Activated T-cell treated with anti-CD3 and anti-CD28 coated beads, Interleukin-2, amount 50 U/mL, for 72 hours (primary cell): ENCODE data around the gene TFIP11. TPM values are rescaled to one million over a fixed set of nuclear protein-coding genes. Genes with fewer than 3 reads are reported as not detected.
A peak's percentile ranks its signal among the peaks of the same experiment; 100 is the strongest.

ENCODE experiments used
- ATAC-seq, 2 donors: fragments of 150-1000 bp; cut with Tn5 transposase; replicated peaks in 1 of 2; 2 replicates each; pipeline ENCODE4 v1.10.0; 2021; ENCODE audit warnings: moderate library complexity in 2 of 2, mild to moderate bottlenecking in 1 of 2
- DNase-seq, 2 donors: peaks; one replicate each; pipeline ENCODE4 v3.0.0; 2021 to 2022; ENCODE audit warnings: mixed read lengths in 1 of 2
- H3K27ac Mint-ChIP-seq: one replicate; pipeline ENCODE4 v1.8.0; 2022; ENCODE audit warnings: mild to moderate bottlenecking, moderate library complexity, mixed read lengths
- H3K27me3 Mint-ChIP-seq: one replicate; pipeline ENCODE4 v1.8.0; 2022; ENCODE audit warnings: low read depth, mixed read lengths
- H3K36me3 Mint-ChIP-seq, 2 donors: one replicate each; pipeline ENCODE4 v1.8.0; 2022; ENCODE audit warnings: mixed read lengths in 2 of 2, mild to moderate bottlenecking in 1 of 2; ENCODE audit not compliant: insufficient read depth in 2 of 2
- H3K4me1 Mint-ChIP-seq: one replicate; pipeline ENCODE4 v1.8.0; 2022; ENCODE audit warnings: low read depth, mixed read lengths
- H3K4me3 Mint-ChIP-seq, 2 donors: one replicate each; pipeline ENCODE4 v1.8.0; 2022; ENCODE audit warnings: mild to moderate bottlenecking in 2 of 2, mixed read lengths in 2 of 2, moderate library complexity in 2 of 2
- H3K9me3 Mint-ChIP-seq, 2 donors: one replicate each; pipeline ENCODE4 v1.8.0; 2022; ENCODE audit warnings: mixed read lengths in 2 of 2
- total RNA-seq, 2 donors: library from RNA; stranded (reverse); gene quantifications; one replicate each; pipeline ENCODE4 v1.2.3, GENCODE V29; 2022

The TFIP11 gene
- total RNA-seq, 2 donors from 2014 or later, result 47.0 to 62.5 TPM

DNA sequence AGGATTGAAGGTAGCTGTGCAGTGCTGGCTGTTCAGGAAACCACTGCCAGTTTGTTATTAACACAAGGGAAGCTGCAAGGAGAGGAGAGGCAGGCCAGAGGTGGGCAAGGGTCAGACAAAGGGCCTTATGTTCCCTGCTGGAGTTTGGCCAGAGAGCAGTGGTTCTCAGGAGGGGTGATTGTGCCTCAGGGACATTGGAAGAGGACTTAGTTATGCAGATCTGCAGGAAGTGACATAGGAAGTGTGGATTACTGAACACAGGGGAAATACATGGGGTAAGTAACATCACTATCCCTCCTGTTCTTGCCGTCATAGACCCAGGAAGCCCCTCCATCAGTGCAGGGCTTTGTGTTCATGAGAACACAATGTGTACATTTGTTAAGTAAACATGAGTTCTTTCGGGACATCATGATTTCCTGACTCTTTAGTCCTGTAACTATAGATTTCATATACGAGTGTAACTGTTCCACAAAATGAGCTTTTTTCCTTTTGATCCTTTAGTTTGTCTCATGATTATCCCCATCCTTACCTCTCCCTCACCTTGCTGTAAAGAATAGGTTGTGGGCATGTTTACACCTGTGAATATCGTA is 22.7 kb downstream of the TFIP11 start:
- peaks cover 7 to 25% of the 10 kb centered on the region in 2 donors for H3K36me3 Mint-ChIP-seq
- H3K27ac Mint-ChIP-seq, result peak overlapping the region; percentile 16
- ATAC-seq (no peak), DNase-seq (no peak)
- H3K4me1 Mint-ChIP-seq, result peaks cover 33% of the 10 kb centered on the region
- H3K4me3 Mint-ChIP-seq, result no peak overlapping the region
- no peaks in the 10 kb centered on the region for H3K9me3 Mint-ChIP-seq
- no peaks in the 10 kb centered on the region for H3K27me3 Mint-ChIP-seq

DNA sequence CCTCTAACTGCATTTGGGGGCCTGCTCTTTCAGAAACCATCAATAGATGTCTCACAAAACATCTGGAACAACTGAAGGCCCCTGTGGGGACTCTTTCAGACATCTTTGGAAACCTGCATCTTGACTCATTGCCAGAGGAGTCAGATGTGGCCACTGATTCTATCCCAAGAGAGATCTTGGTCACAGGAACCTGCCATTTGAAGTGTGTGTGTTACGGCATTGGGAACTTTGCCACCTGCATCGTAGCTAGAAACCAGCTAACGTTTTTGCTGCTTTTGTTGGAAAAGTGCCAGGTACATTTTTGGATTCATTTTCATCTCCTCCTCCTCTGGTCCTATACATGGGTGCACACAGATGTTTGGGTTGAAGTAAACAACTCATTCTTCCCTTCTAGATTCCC is 24.3 kb downstream of the TFIP11 start:
- peaks cover 1 to 19% of the 10 kb centered on the region in 2 donors for H3K36me3 Mint-ChIP-seq
- H3K4me1 Mint-ChIP-seq, result peaks cover 31% of the 10 kb centered on the region
- no peaks in the 10 kb centered on the region for H3K9me3 Mint-ChIP-seq
- DNase-seq (no peak), ATAC-seq (no peak)
- peak overlapping the region; percentile 16 for H3K27ac Mint-ChIP-seq
- no peak overlapping the region for H3K4me3 Mint-ChIP-seq
- H3K27me3 Mint-ChIP-seq, result no peaks in the 10 kb centered on the region

DNA sequence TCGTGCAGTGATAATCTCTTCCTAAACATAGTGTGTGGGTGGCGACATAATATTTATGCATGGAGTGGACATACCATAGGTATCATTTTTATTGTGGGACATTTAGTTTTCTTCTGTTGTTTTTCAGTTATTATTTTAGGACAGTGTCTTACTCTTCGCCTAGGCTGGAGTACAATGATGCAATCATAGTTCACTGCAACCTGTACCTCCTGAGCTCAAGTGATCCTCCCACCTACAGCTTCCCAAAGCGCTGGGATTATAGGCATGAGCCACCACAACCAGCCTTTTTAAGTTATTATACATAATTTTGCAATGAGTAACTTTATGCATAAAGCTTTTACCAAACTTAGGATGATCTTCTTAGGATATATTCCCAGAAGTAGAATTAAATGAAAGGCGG is 25.9 kb downstream of the TFIP11 start:
- H3K27ac Mint-ChIP-seq, result peak overlapping the region; percentile 93
- ATAC-seq (no peak), DNase-seq (no peak)
- peaks cover 47% of the 10 kb centered on the region for H3K4me1 Mint-ChIP-seq
- H3K9me3 Mint-ChIP-seq, result no peaks in the 10 kb centered on the region
- H3K4me3 Mint-ChIP-seq, result peak overlapping the region in 1 of 2 donors; percentile 68
- H3K27me3 Mint-ChIP-seq, result no peaks in the 10 kb centered on the region
- peaks cover 1 to 15% of the 10 kb centered on the region in 2 donors for H3K36me3 Mint-ChIP-seq

DNA sequence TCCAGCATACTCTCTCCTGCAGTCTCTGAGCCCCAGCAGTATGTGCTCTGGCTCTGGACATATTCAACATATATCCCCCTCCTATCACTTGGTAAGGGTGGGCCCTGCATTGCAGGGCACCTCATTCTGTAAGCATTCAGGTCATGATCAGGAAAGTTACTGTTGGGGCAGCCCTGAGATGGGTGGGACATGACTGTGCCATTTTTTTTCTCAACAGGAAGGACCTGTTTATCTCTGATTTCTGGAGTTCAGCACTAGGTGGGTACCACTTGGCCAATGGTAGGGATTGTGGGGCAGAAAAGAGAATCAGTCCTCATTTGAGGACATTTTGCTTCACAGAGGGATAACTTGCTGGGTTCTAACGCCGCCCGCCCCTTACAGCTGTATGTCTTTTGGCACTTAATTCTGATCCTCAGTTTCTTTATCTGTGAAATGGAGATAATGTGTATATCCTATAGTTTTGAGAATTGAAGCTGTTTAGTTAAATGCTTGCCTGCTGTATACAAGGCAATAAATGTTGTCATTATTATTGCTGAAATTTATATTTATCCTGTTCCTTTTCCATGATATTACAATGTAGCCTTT is 26.4 kb downstream of the TFIP11 start:
- Mint-ChIP-seq H3K27me3 (no peaks in the 10 kb centered on the region), H3K4me1 (peaks cover 52% of the 10 kb centered on the region), H3K36me3 (peaks cover 1 to 11% of the 10 kb centered on the region in 2 donors), H3K9me3 (no peaks in the 10 kb centered on the region), H3K27ac (peak overlapping the region; percentile 93), H3K4me3 (peak overlapping the region; percentile 90 to 95)
- ATAC-seq (no peak), DNase-seq (no peak)

DNA sequence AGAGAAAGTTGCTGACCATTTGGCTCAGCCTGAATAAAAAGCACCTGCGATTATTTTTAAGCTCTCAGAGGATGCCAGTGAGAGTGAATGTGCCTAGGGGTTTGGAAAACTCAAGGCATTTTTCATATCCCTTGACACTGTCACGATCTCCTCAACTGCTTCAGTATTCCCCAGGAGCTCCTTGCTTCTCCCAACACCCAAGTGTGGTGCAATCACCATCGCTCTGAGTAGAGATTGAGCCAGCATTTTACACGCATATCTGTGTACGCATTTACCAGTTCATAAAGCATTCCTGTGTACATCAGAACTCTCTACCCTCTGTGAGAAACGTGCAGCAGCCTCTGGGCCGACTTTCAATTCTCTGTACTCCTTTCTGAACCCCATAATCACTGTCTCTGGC is 27.3 kb downstream of the TFIP11 start:
- Mint-ChIP-seq H3K27ac (peak overlapping the region; percentile 82), H3K36me3 (peaks cover 1 to 7% of the 10 kb centered on the region in 2 donors), H3K9me3 (no peaks in the 10 kb centered on the region), H3K27me3 (no peaks in the 10 kb centered on the region), H3K4me1 (peaks cover 61% of the 10 kb centered on the region), H3K4me3 (peak overlapping the region; percentile 90 to 95)
- ATAC-seq (no peak), DNase-seq (no peak)

DNA sequence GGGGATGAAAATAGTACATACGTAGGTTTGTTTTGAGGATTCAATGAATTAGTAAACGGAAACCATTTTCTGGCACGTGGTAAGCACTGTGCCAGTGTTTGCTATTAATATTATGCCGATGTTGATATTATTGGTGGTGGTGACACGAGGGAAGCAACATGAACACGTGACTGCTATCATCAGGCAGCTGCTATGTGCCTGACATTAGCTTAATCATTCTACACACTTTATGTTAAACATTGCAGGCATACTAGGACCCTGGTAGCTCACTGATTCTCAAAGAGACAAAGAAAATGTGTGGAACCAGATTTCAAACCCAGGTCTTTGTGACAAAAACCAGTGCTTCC is 27.9 kb downstream of the TFIP11 start:
- DNase-seq, result no peak
- Mint-ChIP-seq H3K4me3 (peak overlapping the region; percentile 90 to 95), H3K27ac (peak overlapping the region; percentile 90), H3K4me1 (peaks cover 68% of the 10 kb centered on the region), H3K9me3 (no peaks in the 10 kb centered on the region), H3K36me3 (peaks cover 1 to 10% of the 10 kb centered on the region in 2 donors), H3K27me3 (no peaks in the 10 kb centered on the region)
- ATAC-seq, result no peak

DNA sequence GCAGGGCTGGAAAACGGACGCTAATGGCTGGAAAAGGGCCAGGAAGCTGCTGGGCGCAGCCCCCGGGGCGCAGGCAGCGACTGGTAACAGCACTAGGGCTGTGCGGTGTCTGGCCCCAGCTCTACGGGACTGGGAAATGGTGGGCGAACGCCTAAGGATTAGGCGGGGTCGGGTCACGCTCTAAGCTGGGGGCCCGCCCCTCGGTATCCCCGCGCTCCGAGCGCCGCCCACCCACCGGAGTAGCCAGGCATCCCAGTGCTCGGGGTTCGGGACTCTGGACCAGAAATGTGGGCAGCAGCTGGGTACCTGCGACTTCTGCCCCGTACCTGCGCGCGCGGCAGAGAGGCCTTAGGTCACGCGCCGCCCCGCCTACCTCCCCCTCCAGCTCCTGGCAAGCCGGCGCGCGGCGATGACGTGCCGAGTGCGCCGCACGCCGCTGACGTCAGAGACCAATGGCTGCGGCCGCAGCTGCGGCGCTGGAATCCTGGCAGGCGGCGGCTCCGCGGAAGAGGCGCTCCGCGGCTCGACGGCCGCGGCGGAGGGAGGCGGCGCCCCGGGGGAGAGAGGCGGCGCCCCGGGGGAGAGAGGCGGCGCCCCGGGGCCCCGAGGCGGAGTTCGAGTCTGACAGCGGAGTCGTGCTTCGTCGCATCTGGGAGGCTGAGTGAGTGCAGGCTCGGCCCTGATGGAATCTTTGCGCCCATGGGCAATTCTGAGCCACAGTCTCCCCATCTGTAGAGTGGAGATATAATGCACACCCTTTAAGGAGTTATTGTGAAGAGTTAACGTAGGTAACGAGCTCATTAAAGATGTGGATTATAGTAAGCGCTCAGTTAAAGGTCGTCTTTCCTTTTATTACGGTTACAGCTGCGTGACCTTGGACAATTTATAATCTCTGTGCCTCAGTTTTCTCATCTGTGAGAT is 28.6 kb downstream of the TFIP11 start, which contains the start of the genes HPS4 and SRRD:
TSS of gene HPS4 (minus strand) at position 345 of the 921 bp plus-strand sequence. CDS start 2,021 bp downstream, outside the sequence.
TSS of gene SRRD (plus strand) at position 439 of the 921 bp plus-strand sequence. CDS start at position 453, 14 bp downstream.
- DNase-seq, result peak; percentile 93 to 96
- peaks cover 74% of the 10 kb centered on the region for H3K4me1 Mint-ChIP-seq
- H3K36me3 Mint-ChIP-seq, result peaks cover 1 to 6% of the 10 kb centered on the region in 2 donors
- H3K27ac Mint-ChIP-seq, result peak within 1 kb of the TSS; percentile 97
- no peaks in the 10 kb centered on the region for H3K9me3 Mint-ChIP-seq
- H3K4me3 Mint-ChIP-seq, result peak within 1 kb of the TSS; percentile 90 to 95
- no peaks in the 10 kb centered on the region for H3K27me3 Mint-ChIP-seq
- peak; percentile 88 to 90 for ATAC-seq

DNA sequence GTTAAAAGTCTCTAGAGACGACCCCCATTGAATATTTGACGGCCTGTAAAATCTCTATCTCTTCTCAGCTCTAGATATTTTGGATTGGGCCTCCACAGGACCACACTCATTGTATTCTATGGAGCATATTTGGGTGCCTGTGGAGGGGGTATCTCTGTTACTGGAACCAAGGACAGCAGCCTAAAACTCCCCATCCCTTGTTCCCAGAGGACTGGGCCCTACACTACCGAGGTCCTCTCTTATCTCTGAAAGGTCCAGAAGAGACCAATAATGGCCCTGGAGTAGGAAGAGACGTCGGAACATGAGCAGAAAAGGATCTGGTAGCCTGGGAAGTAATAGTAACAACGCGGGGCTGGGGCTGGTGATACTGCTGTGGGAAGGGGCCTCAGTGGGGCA is 29.2 kb downstream of the TFIP11 start:
- H3K27ac Mint-ChIP-seq, result peak overlapping the region; percentile 97
- ATAC-seq, result no peak
- peaks cover 1 to 7% of the 10 kb centered on the region in 2 donors for H3K36me3 Mint-ChIP-seq
- DNase-seq, result no peak
- no peaks in the 10 kb centered on the region for H3K27me3 Mint-ChIP-seq
- H3K4me3 Mint-ChIP-seq, result peak overlapping the region; percentile 90 to 95
- peaks cover 80% of the 10 kb centered on the region for H3K4me1 Mint-ChIP-seq
- H3K9me3 Mint-ChIP-seq, result no peaks in the 10 kb centered on the region

DNA sequence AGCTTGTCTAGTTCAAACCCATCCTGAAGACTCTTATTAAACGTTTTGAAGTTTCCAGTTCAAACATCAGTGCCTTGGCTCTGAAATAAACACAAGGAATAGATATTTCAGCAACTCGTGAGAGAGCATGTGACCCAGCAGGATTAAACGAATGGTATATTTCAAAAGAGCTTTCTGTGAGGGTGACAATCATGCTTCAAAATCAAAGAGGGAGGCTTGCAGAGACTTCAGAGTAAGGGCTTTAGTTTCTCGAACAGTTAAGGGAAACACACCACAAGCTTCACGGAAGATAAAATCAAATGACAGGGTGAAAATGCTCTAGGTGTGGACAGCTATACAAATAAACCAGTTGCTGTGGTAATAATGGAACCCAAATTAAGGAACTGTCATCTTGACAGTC is 30.1 kb downstream of the TFIP11 start:
- Mint-ChIP-seq H3K4me1 (peaks cover 88% of the 10 kb centered on the region), H3K9me3 (no peaks in the 10 kb centered on the region), H3K36me3 (peaks cover 8 to 15% of the 10 kb centered on the region in 2 donors), H3K27ac (peak overlapping the region; percentile 97), H3K27me3 (no peaks in the 10 kb centered on the region), H3K4me3 (peak overlapping the region; percentile 90 to 95)
- DNase-seq (no peak), ATAC-seq (no peak)

DNA sequence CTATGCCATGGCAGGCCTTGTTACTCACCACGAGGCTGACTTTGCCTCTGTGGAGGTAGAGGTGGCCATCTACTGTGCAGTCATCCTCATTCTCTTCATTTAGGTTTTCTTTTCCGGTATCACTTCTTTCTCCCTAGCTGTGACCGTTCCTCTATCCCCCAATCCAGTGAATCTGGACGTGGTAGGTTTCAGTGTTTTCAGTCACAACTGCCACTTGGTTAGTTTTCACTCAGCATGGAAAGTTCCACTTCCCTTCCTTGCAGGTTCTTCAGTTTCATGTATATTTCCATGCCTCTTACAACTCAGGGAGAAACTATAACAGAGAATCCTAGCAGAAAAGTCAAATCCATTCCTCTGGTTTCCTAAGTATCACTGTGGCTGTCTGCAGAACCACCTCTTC is 30.6 kb downstream of the TFIP11 start:
- peak overlapping the region; percentile 90 to 95 for H3K4me3 Mint-ChIP-seq
- no peaks in the 10 kb centered on the region for H3K27me3 Mint-ChIP-seq
- ATAC-seq, result no peak
- DNase-seq, result peak in 1 of 2 donors; percentile 12
- H3K9me3 Mint-ChIP-seq, result no peaks in the 10 kb centered on the region
- H3K27ac Mint-ChIP-seq, result peak overlapping the region; percentile 97
- H3K4me1 Mint-ChIP-seq, result peaks cover 89% of the 10 kb centered on the region
- peaks cover 10 to 19% of the 10 kb centered on the region in 2 donors for H3K36me3 Mint-ChIP-seq

DNA sequence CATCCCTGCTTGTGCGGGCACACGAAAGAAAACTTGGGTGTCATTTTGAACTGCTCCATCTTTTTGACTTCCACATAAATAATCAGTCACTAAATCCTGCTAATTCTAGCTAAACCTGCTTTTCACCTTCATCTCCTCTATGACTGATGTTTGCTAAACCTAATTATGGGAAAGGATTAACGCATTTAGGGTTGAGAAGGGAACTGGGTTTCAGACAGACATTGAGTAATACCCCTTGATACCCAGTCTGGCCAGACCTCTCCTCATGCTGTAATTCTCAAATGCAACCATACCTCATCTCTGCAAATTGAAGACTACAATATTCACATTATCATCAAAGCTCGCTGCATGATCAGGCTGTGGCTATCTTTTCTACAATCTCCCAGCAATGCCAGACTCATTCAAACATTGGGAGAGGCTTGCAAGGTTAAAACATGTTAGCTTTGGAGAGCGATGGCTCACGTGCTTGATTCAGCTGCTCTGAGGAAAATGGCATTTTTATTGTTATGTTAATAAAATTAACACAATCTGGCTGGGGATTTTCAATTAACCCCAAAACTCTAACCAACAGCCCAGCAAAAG is 31.1 kb downstream of the TFIP11 start:
- ATAC-seq, result no peak
- Mint-ChIP-seq H3K4me3 (peak overlapping the region; percentile 90 to 95), H3K27ac (peak overlapping the region; percentile 97), H3K4me1 (peaks cover 91% of the 10 kb centered on the region), H3K36me3 (peaks cover 10 to 17% of the 10 kb centered on the region in 2 donors), H3K9me3 (no peaks in the 10 kb centered on the region), H3K27me3 (no peaks in the 10 kb centered on the region)
- DNase-seq, result no peak

DNA sequence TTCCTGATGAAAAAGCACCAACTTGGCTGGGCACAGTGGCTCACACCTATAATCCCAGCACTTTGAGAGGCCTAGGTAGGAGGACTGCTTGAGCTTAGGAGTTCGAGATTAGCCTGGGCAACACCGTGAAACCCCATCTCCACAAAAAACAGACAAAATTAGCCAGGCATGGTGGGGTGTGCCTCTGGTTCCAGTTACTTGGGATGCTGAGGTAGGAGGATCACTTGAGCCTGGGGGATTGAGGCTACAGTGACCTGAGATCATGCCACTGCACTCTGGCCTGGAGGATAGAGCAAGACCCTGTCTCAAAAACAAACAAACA is 31.7 kb downstream of the TFIP11 start:
- H3K36me3 Mint-ChIP-seq, result peaks cover 10 to 17% of the 10 kb centered on the region in 2 donors
- no peak for DNase-seq

More for the DNA sequence above, 31.7 kb downstream of the TFIP11 start:
- Mint-ChIP-seq H3K4me3 (peak overlapping the region; percentile 90 to 95), H3K4me1 (peaks cover 85% of the 10 kb centered on the region), H3K27me3 (no peaks in the 10 kb centered on the region), H3K9me3 (no peaks in the 10 kb centered on the region), H3K27ac (peak overlapping the region; percentile 93)
- no peak for ATAC-seq
